Measurements from ENCODE around the gene DST. TPM values are rescaled to one million over a fixed set of nuclear protein-coding genes. Genes with fewer than 3 reads are reported as not detected.

DST gene
- total RNA-seq, 4 donors from 2014 or later, result 410 to 588 (median 521) TPM

DNA sequence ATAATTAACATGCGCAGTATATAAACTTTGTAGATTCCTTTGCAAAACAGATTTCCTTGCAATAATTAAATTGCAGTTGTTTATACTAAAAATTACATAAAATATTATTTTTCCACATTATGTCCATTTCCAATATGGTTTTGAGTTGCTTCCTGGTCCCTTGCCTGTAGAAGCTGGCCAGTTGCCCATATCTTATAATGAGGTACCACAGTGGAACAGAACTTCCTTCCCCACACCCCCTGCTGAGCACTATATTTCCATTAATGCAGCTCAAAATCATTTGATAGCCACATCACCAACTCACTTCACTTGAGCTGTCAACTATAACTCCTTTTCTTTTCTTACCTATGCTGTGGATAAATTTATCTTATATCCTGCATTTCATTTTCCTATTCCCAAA lies 194.6 kb downstream of the DST start:
- no peaks in the 10 kb centered on the region for H3K9me3 ChIP-seq
- TF ChIP-seq POLR2A (IDR thresholded peaks at IDR 0.05; ENCODE audit: low read depth), result no peak
- no peak for TF ChIP-seq POLR2AphosphoS5 (IDR thresholded peaks at IDR 0.05)
- no peak for TF ChIP-seq EP300 (IDR thresholded peaks at IDR 0.05)
- TF ChIP-seq, protein P1, sequence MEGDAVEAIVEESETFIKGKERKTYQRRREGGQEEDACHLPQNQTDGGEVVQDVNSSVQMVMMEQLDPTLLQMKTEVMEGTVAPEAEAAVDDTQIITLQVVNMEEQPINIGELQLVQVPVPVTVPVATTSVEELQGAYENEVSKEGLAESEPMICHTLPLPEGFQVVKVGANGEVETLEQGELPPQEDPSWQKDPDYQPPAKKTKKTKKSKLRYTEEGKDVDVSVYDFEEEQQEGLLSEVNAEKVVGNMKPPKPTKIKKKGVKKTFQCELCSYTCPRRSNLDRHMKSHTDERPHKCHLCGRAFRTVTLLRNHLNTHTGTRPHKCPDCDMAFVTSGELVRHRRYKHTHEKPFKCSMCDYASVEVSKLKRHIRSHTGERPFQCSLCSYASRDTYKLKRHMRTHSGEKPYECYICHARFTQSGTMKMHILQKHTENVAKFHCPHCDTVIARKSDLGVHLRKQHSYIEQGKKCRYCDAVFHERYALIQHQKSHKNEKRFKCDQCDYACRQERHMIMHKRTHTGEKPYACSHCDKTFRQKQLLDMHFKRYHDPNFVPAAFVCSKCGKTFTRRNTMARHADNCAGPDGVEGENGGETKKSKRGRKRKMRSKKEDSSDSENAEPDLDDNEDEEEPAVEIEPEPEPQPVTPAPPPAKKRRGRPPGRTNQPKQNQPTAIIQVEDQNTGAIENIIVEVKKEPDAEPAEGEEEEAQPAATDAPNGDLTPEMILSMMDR (IDR thresholded peaks at IDR 0.05), result no peak
- intact Hi-C loops (cut with DNase I), result no loop called here
- DNase-seq (ENCODE audit: extremely low spot score), result no peak
- H3K4me3 ChIP-seq, result no peak overlapping the region
- WGBS, result 97% methylated on average over 1 of the region's 1 CpG
- H3K27me3 ChIP-seq, result no peaks in the 10 kb centered on the region
- no peak overlapping the region for H3K27ac ChIP-seq (replicated peaks in 1 of 4)
- peaks cover 18 to 59% (median 54%) of the 10 kb centered on the region in 4 donors for H3K4me1 ChIP-seq
- no peaks in the 10 kb centered on the region for H3K36me3 ChIP-seq

DNA sequence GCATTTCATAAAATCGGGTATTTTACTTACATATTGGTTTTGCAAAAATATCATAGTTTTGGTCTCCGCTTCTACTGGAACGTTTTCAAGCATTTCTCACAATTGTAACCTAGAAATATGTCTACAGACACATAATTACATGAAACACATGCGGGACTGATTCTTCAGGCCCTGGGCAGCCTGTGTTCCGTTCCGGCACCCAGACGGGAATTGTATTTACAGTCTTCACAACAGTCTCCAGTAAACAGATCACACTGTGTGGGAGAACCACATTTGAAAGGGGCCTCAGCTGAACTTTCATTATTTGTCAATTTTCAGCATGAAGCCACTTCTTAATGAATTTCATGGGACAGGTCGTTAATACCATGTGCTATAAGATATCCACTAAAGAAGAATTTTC lies 196.9 kb downstream of the DST start:
- Histone ChIP-seq H3K27ac (replicated peaks in 1 of 4) (peak overlapping the region; percentile 51 to 74 (median 62)), H3K4me3 (no peak overlapping the region), H3K4me1 (peaks cover 12 to 51% (median 44%) of the 10 kb centered on the region in 4 donors), H3K27me3 (no peaks in the 10 kb centered on the region), H3K9me3 (no peaks in the 10 kb centered on the region), H3K36me3 (no peaks in the 10 kb centered on the region)
- 43% methylated on average over 8 of the region's 8 CpGs for WGBS
- TF ChIP-seq, protein P1 (IDR thresholded peaks at IDR 0.05), result no peak
- TF ChIP-seq EP300 (IDR thresholded peaks at IDR 0.05) (no peak), POLR2AphosphoS5 (IDR thresholded peaks at IDR 0.05) (peak in 1 of 2 donors; percentile 7), POLR2A (IDR thresholded peaks at IDR 0.05; ENCODE audit: low read depth) (no peak)
- DNase-seq (ENCODE audit: extremely low spot score), result no peak
- intact Hi-C loops (cut with DNase I), result no loop called here

DNA sequence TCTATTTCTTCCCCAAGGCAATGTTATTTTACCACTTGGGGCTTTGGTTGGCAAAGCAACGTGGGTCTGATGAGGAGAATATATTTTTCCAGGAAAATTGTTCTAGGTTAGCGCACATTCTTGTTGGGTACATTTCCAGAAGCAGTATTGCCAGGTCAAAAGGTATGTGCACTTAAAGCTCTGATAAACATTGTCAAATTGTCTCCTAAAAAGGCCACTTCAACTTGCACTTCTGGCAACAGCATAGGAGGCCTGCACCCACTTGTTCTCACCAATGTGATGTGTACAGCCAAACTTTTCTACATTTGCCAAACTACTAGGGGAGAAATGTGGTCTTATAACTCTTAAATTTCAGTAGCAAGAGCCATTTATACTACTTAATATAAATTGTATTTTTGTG lies 197.8 kb downstream of the DST start:
- Histone ChIP-seq H3K4me3 (no peak overlapping the region), H3K4me1 (peaks cover 10 to 46% (median 36%) of the 10 kb centered on the region in 4 donors), H3K36me3 (no peaks in the 10 kb centered on the region), H3K9me3 (no peaks in the 10 kb centered on the region), H3K27me3 (no peaks in the 10 kb centered on the region), H3K27ac (replicated peaks in 1 of 4) (peak overlapping the region; percentile 51 to 74 (median 62))
- intact Hi-C loops (cut with DNase I), result no loop called here
- no peak for TF ChIP-seq EP300 (IDR thresholded peaks at IDR 0.05)
- no peak for TF ChIP-seq POLR2A (IDR thresholded peaks at IDR 0.05; ENCODE audit: low read depth)
- TF ChIP-seq, protein P1 (IDR thresholded peaks at IDR 0.05), result no peak
- TF ChIP-seq POLR2AphosphoS5 (IDR thresholded peaks at IDR 0.05), result peak in 1 of 2 donors; percentile 23
- WGBS, result 56% methylated on average over 2 of the region's 2 CpGs
- no peak for DNase-seq (ENCODE audit: extremely low spot score)

DNA sequence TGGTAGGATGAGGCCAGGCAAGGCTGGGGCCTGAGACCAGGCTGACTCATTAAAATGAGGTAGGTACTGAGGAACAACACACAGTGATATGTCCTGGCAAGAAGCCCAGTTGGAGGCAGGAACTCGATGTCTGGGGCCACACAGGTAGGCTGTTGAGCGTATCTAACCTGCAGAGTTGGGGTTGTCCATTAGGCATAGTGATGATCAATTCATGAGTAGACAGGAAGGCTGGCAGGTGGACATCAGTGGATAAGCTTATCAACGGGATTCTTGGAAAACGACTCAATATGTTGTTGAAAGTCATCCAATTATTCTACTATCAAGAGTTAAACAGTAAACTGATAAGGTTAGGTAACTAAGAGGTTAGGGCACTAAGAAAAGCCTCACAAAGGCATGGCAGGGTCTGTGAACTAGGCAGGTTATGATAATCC lies 202.1 kb downstream of the DST start:
- no peak for DNase-seq (ENCODE audit: extremely low spot score)
- no peaks in the 10 kb centered on the region for H3K27me3 ChIP-seq
- H3K4me3 ChIP-seq, result no peak overlapping the region
- peaks cover 7 to 39% (median 31%) of the 10 kb centered on the region in 4 donors for H3K4me1 ChIP-seq
- H3K36me3 ChIP-seq, result no peaks in the 10 kb centered on the region
- TF ChIP-seq, protein P1 (IDR thresholded peaks at IDR 0.05), result no peak
- no peak for TF ChIP-seq POLR2AphosphoS5 (IDR thresholded peaks at IDR 0.05)
- TF ChIP-seq EP300 (IDR thresholded peaks at IDR 0.05), result no peak
- TF ChIP-seq POLR2A (IDR thresholded peaks at IDR 0.05; ENCODE audit: low read depth), result no peak
- intact Hi-C loops (cut with DNase I), result no loop called here
- H3K9me3 ChIP-seq, result peaks cover 0 to 5% (median 1%) of the 10 kb centered on the region in 4 donors
- 84% methylated on average over 4 of the region's 4 CpGs for WGBS
- no peak overlapping the region for H3K27ac ChIP-seq (replicated peaks in 1 of 4)

All from esophagus muscularis mucosa (tissue), 4 donors.